Measurements from ENCODE around the gene AQP12A.
"Not testable (repeated sequence)": the region's sequence is repeated elsewhere in the genome, so short reads cannot be mapped to it uniquely, and the experiment has no call there.

The AQP12A gene

DNA sequence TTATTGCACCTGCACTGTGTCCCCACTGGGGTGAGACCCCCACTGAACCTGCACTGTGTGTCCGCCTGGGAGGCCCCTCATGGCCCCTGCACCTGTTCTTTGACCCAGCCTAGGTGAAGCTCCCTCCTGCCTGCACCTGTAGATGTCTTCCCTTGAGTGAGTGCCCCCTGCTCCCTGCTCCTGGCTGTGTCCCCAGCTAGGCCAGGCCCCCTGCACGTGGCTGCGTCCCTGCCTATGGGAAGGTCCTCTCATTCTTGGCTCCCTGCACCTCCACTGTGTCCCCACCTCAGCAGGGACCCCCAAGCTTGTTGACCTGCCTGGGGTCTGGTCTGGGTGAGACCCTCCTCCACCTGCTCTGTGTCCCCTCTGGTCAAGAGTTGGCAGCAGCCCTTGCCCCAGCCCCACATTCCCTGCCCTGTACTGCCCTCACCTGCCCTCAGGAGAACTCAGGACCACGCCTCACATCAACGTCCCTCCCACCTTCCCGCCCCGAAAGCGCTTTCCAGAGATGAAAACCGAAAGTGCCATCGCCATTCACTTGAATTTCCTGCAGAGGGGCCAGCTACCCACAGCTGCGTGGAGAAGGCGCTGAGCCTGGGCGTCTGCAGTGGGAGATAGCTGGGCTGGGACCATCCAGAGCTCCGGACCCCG lies 8.2 kb upstream of the AQP12A start:
- not testable (repeated sequence) for H3K9me3 ChIP-seq; DNase-seq; H3K36me3 ChIP-seq; H3K4me3 ChIP-seq (ENCODE audit: low read depth, low read length); H3K4me1 ChIP-seq; H3K27me3 ChIP-seq

DNA sequence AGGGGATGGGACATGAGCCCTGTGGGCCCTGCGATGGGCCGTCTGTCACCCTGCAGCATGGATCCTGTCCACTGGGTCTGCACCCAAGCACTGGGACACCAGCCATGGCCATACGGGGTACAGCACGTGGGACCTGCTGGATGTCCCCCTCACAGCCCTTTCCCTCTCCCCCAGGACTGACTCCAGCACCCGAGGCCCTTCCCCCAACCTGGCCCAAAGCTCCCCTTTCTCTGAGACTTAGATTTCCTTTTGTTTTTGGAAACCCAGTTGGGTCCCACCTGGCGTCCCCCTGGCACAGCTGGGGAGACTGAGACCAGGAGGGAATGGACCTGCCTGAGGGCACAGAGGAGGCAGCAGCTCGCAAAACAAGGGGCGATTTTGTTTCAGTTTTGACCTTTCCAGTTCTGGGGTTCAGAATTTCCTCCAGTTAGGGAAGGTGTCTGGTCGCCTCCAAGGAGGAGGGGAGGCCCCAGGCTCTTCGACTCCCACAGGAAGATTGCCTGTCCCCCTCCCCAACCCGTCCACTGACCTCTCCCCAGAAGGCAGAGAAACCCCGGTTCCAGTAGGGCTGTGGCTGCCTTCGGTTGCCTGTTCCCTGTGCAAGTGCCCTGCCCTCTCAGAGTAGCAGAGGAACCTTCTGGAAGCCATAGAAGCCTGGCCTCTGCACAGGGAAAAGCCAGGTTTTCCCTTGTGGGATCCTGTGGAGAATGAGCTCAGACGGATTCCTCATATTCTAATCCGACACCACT lies 7.5 kb upstream of the AQP12A start:
- H3K4me3 ChIP-seq (ENCODE audit: low read depth, low read length); DNase-seq; H3K36me3 ChIP-seq; H3K9me3 ChIP-seq; H3K4me1 ChIP-seq; H3K27me3 ChIP-seq: not testable (repeated sequence)

DNA sequence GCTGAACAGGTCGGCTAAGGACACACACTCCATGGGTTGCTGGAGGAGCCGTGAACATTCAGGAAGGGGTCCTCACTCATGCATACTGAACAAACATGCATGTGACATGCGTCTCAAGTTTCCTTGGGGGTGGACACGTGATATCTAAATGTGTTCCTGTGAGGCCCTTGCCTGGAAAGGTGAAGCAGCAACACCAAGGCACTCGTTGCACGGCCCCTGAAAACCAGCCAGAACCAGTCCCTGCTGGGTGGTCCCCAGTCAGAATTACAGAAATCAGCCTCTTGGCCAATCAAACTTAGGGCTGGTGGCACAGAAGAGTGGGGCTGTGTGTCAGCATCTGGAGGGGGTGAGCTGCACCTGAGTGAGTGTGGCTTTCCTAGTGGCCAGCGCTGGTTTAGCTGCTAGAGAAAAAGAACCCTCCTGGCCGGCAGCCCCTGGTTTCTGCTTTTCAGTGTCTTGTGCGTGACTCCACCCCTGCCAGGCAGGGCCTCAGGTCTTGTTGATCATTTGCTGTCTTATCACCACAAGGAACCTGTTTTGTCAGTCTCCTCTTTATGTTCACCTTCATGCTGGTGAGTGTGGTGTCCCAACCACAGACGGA lies 5.8 kb upstream of the AQP12A start:
- Histone ChIP-seq H3K4me3 (ENCODE audit: low read depth, low read length) (no peak overlapping the region), H3K4me1 (no peaks in the 10 kb centered on the region), H3K27me3 (no peaks in the 10 kb centered on the region), H3K9me3 (no peaks in the 10 kb centered on the region), H3K36me3 (no peaks in the 10 kb centered on the region)
- no peak for DNase-seq
- TF ChIP-seq, protein P1, sequence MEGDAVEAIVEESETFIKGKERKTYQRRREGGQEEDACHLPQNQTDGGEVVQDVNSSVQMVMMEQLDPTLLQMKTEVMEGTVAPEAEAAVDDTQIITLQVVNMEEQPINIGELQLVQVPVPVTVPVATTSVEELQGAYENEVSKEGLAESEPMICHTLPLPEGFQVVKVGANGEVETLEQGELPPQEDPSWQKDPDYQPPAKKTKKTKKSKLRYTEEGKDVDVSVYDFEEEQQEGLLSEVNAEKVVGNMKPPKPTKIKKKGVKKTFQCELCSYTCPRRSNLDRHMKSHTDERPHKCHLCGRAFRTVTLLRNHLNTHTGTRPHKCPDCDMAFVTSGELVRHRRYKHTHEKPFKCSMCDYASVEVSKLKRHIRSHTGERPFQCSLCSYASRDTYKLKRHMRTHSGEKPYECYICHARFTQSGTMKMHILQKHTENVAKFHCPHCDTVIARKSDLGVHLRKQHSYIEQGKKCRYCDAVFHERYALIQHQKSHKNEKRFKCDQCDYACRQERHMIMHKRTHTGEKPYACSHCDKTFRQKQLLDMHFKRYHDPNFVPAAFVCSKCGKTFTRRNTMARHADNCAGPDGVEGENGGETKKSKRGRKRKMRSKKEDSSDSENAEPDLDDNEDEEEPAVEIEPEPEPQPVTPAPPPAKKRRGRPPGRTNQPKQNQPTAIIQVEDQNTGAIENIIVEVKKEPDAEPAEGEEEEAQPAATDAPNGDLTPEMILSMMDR (IDR thresholded peaks at IDR 0.05; ENCODE audit: low read depth, low read length): 0 out of 2 replicates have a peak, but pooled peaks have one; percentile 6

- Histone ChIP-seq H3K9me3 (no peaks in the 10 kb centered on the region), H3K27me3 (no peaks in the 10 kb centered on the region), H3K4me3 (ENCODE audit: low read depth, low read length) (no peak overlapping the region), H3K36me3 (no peaks in the 10 kb centered on the region), H3K4me1 (no peaks in the 10 kb centered on the region)
- TF ChIP-seq, protein P1 (IDR thresholded peaks at IDR 0.05; ENCODE audit: low read depth, low read length): no peak
- DNase-seq: no peak
Observed at GRCh38 chr2:240686460-240686859, 5.2 kb upstream of the AQP12A start.

DNA sequence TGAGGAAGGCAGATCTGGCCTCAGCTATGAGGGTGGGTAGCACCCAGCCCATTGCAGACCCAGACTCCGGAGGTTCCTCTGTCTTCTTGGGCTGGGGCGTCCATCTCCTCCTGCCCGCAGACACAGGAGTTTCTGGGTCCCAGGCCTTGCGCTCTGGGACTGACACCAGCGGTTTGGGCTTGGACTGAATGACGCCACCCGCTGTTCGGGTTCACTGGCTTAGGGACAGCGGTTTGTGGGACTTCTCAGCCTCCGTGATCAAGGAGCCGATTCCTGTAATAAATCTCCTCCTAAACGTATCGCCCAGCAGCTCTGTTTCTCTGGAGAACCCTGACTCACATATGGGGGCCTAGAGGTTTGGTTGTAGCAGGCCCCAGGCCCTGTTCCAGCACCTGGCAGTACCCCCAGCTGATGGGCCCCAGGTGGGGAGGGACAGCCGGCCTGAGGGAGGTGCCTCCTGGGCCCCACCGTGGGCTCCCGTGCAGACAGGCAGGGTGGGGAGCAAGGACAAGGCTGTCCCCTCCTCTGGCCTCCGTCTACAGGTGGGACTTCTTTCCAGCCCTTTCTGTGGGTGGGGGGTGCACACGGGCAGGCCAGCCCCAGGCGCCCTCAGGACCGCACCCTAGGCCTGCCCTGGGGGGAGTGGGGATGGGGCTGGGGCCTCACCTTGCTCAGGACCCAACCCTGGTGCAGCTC lies 4.5 kb upstream of the AQP12A start:
- DNase-seq: no peak
- H3K36me3 ChIP-seq: no peaks in the 10 kb centered on the region
- no peaks in the 10 kb centered on the region for H3K27me3 ChIP-seq
- no peak overlapping the region for H3K4me3 ChIP-seq (ENCODE audit: low read depth, low read length)
- H3K9me3 ChIP-seq: no peaks in the 10 kb centered on the region
- no peaks in the 10 kb centered on the region for H3K4me1 ChIP-seq
- TF ChIP-seq, protein P1 (IDR thresholded peaks at IDR 0.05; ENCODE audit: low read depth, low read length): no peak

GRCh38 chr2:240687741-240688552 lies 3.7 kb upstream of the AQP12A start:
- TF ChIP-seq, protein P1 (IDR thresholded peaks at IDR 0.05; ENCODE audit: low read depth, low read length): no peak
- H3K4me3 ChIP-seq (ENCODE audit: low read depth, low read length): no peak overlapping the region
- no peaks in the 10 kb centered on the region for H3K27me3 ChIP-seq
- no peaks in the 10 kb centered on the region for H3K4me1 ChIP-seq
- no peaks in the 10 kb centered on the region for H3K9me3 ChIP-seq
- DNase-seq: no peak
- no peaks in the 10 kb centered on the region for H3K36me3 ChIP-seq
